DND-41 (cell line): ENCODE measurements around the gene ZNF700.
A peak's percentile ranks its signal among the peaks of the same experiment; 100 is the strongest.
"Not testable (repeated sequence)": the region's sequence is repeated elsewhere in the genome, so short reads cannot be mapped to it uniquely, and the experiment has no call there.

ENCODE experiments used
- ATAC-seq: fragments of 200-7000 bp; cut with Tn5 transposase; 3 replicates; pipeline ENCODE4 v1.9.1; 2021; ENCODE audit warnings: low read depth; ENCODE audit not compliant: insufficient read depth
- DNase-seq: peaks from one replicate; pipeline ENCODE4 v3.0.0-alpha.2; 2020
- H2AFZ ChIP-seq: 2 replicates; pipeline ENCODE4 v1.6.0; 2012; ENCODE audit warnings: low read depth, low read length
- H3K27ac ChIP-seq: 2 replicates; pipeline ENCODE4 v1.5.1; 2012; ENCODE audit warnings: low read length, inconsistent platforms
- H3K27me3 ChIP-seq: fragments of 200-600 bp; sonication (generic); 2 replicates; pipeline ENCODE4 v1.6.0; 2012; ENCODE audit warnings: low read length, mild to moderate bottlenecking, inconsistent platforms; ENCODE audit not compliant: insufficient read depth, poor library complexity
- H3K36me3 ChIP-seq: 2 replicates; pipeline ENCODE4 v1.5.1; 2012; ENCODE audit warnings: low read length, inconsistent platforms; ENCODE audit not compliant: insufficient read depth
- H3K4me1 ChIP-seq: 2 replicates; pipeline ENCODE4 v1.5.1; 2012; ENCODE audit warnings: mild to moderate bottlenecking, low read length; ENCODE audit not compliant: insufficient read depth
- H3K4me2 ChIP-seq: 2 replicates; pipeline ENCODE4 v1.6.0; 2012; ENCODE audit warnings: mild to moderate bottlenecking, moderate library complexity, low read length, inconsistent platforms; ENCODE audit not compliant: insufficient read depth
- H3K4me3 ChIP-seq, 2 experiments: fragments of 200-600 bp in 1 of 2; shearing (Covaris generic) in 1 of 2; 2 replicates each; pipeline ENCODE4 v1.5.1; 2012 to 2016; ENCODE audit warnings: inconsistent platforms in 2 of 2, low read length in 2 of 2, mild to moderate bottlenecking in 2 of 2, low read depth in 1 of 2, moderate library complexity in 1 of 2
- H3K79me2 ChIP-seq: 2 replicates; pipeline ENCODE4 v1.6.0; 2012; ENCODE audit warnings: low read length, inconsistent platforms; ENCODE audit not compliant: insufficient read depth
- H3K9ac ChIP-seq: 2 replicates; pipeline ENCODE4 v1.6.0; 2012; ENCODE audit warnings: low read depth, mild to moderate bottlenecking, inconsistent platforms, low read length, moderate library complexity
- H3K9me3 ChIP-seq: 2 replicates; pipeline ENCODE4 v1.5.1; 2012; ENCODE audit warnings: low read length, moderate library complexity, mild to moderate bottlenecking, inconsistent platforms; ENCODE audit not compliant: insufficient read depth, severe bottlenecking
- H4K20me1 ChIP-seq: 2 replicates; pipeline ENCODE4 v1.6.0; 2012; ENCODE audit warnings: low read length; ENCODE audit not compliant: insufficient read depth
- CTCF ChIP-seq: IDR thresholded peaks from 2 replicates; pipeline ENCODE4 v1.5.1; 2012; ENCODE audit warnings: borderline replicate concordance, low read length, moderate library complexity, mild to moderate bottlenecking; ENCODE audit not compliant: poor library complexity, severe bottlenecking; ENCODE audit errors: extremely low read depth
- EZH2 ChIP-seq: IDR thresholded peaks from 3 replicates; pipeline ENCODE4 v1.6.1; 2012; ENCODE audit warnings: borderline replicate concordance, low read depth, mild to moderate bottlenecking, moderate library complexity, low read length, inconsistent platforms; ENCODE audit not compliant: severe bottlenecking

Gene ZNF700

GRCh38 chr19:11887611-11888531 lies 37.0 kb upstream of the ZNF700 start, which contains the start of gene ZNF69:
Gene ZNF69 (plus strand): TSS chr19:11887782. CDS start chr19:11887924, 142 bp downstream.
- H3K79me2 ChIP-seq, result peaks cover 2% of the 10 kb centered on the region; the same call in 1 of the 2 replicates
- H3K4me1 ChIP-seq, result peaks cover 24% of the 10 kb centered on the region
- no peaks in the 10 kb centered on the region for H3K27me3 ChIP-seq
- peak within 1 kb of the TSS; percentile 62 for H3K27ac ChIP-seq
- no peaks in the 10 kb centered on the region for H3K36me3 ChIP-seq
- no peaks in the 10 kb centered on the region for H3K9me3 ChIP-seq
- TF ChIP-seq EZH2 (no peak), CTCF (peak; percentile 35)
- H2AFZ ChIP-seq, result peak within 1 kb of the TSS; percentile 91
- ATAC-seq (peak; percentile 95), DNase-seq (peak; percentile 86)
- H4K20me1 ChIP-seq, result no peaks in the 10 kb centered on the region
- peak within 1 kb of the TSS; percentile 89 for H3K4me2 ChIP-seq
- H3K9ac ChIP-seq, result peak within 1 kb of the TSS; percentile 71
- H3K4me3 ChIP-seq, result peak within 1 kb of the TSS; percentile 48 to 81

GRCh38 chr19:11889901-11890300 lies 35.0 kb upstream of the ZNF700 start:
- H3K9ac ChIP-seq, H3K27me3 ChIP-seq, H3K4me3 ChIP-seq, H3K79me2 ChIP-seq, H3K4me2 ChIP-seq, H3K27ac ChIP-seq, DNase-seq, H3K36me3 ChIP-seq, H4K20me1 ChIP-seq, ATAC-seq, H3K9me3 ChIP-seq, H2AFZ ChIP-seq: not testable (repeated sequence)
- peaks cover 24% of the 10 kb centered on the region for H3K4me1 ChIP-seq

GRCh38 chr19:11890634-11891033 lies 34.3 kb upstream of the ZNF700 start:
- Histone ChIP-seq H3K9me3 (no peaks in the 10 kb centered on the region), H3K4me1 (peaks cover 24% of the 10 kb centered on the region), H3K79me2 (peaks cover 2% of the 10 kb centered on the region; the same call in 1 of the 2 replicates), H2AFZ (no peak overlapping the region), H3K36me3 (no peaks in the 10 kb centered on the region), H4K20me1 (no peaks in the 10 kb centered on the region), H3K4me2 (no peak overlapping the region), H3K27me3 (no peaks in the 10 kb centered on the region), H3K4me3 (no peak overlapping the region), H3K9ac (no peak overlapping the region), H3K27ac (no peak overlapping the region)
- TF ChIP-seq EZH2 (no peak), CTCF (no peak)
- DNase-seq (no peak), ATAC-seq (no peak)

GRCh38 chr19:11894851-11895250 lies 30.1 kb upstream of the ZNF700 start:
- Histone ChIP-seq H3K27me3 (no peaks in the 10 kb centered on the region), H3K4me3 (no peak overlapping the region), H3K4me2 (no peak overlapping the region), H3K79me2 (no peaks in the 10 kb centered on the region), H4K20me1 (no peaks in the 10 kb centered on the region), H2AFZ (no peak overlapping the region), H3K9ac (no peak overlapping the region), H3K27ac (no peak overlapping the region), H3K4me1 (no peaks in the 10 kb centered on the region), H3K36me3 (no peaks in the 10 kb centered on the region), H3K9me3 (no peaks in the 10 kb centered on the region)
- ATAC-seq, result no peak
- TF ChIP-seq CTCF (no peak), EZH2 (no peak)
- DNase-seq, result no peak
